ENCODE data around the gene CREB5.

The CREB5 gene

DNA sequence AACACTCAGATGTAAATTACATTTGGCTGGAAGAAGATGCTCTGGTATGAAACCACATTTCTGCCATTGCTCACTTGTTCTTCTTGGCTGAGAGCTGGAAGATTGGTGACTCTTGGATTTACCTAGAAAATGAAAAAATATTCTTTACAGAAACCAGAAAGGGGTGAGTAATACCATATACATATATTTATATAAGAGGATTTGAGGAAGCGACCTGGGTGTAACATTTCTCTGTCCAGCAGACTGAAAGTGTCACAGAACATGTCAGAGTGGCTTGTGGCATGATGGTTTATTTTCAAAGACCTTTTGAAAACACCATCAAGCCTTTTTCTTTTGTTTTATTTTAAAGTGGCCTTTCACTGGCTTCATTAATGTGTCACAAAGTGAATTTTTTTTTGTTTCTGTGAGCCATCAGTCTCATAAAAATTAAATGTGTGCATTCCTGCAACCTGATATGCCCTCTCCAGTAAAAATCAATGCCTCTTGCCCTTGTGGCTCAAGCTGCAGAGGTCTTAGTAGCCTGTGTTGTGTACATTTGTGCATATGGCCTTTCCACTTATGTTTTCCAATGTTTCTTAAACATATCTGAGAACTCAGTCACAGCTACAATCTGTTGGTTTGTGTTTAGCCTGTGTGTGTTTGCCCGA, 23.5 kb downstream of the CREB5 start:
- no peak for FAIRE-seq

- FAIRE-seq, result no peak
Observed at GRCh38 chr7:28440055-28440601, 27.8 kb downstream of the CREB5 start.

GRCh38 chr7:28442540-28443420, 30.5 kb downstream of the CREB5 start:
- no peak for FAIRE-seq

- no peak for FAIRE-seq
Observed at GRCh38 chr7:28446131-28446530, 33.8 kb downstream of the CREB5 start.

GRCh38 chr7:28447071-28447470, 34.8 kb downstream of the CREB5 start:
- FAIRE-seq, result no peak

DNA sequence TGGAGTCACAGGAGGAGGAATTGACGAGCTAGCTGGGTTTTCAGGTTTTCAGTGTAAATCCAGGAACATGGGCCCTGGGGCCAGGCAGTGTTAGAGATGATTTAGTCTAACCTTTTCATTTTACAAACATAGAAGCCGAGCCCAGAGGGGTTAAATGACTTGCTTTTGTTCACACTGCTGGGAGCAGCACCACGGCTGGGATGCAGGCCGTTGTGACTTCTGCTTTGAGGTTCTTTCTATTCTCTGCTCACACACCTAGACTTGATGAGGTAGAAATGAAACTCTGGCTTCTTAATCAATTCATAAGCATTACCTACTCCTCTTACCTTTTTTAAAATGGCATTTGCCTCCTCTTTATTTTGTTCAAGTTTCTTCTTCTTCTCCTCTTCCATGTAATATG, 36.4 kb downstream of the CREB5 start:
- FAIRE-seq, result no peak

DNA sequence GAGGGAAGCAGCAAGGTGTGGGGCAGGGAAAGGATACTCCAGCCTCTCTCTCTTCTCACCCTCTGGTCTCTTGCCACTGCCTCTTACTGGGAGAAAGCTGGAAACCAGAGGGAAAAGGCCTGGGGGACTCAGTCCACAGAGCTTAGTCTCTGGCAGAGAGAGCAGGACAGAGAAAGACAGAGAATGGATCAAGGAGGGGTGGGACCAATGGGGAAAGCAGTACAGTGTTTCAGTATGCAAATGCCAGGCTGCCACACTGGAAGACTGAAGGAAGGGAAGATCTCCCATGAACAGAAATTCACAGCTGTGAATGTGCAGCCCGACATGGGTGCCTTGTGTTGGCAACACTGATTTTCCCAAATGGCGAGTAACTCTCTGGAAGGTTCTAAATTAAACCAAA, 40.4 kb downstream of the CREB5 start:
- no peak for FAIRE-seq

- no peak for FAIRE-seq
Observed at GRCh38 chr7:28455486-28455885, 43.2 kb downstream of the CREB5 start.

DNA sequence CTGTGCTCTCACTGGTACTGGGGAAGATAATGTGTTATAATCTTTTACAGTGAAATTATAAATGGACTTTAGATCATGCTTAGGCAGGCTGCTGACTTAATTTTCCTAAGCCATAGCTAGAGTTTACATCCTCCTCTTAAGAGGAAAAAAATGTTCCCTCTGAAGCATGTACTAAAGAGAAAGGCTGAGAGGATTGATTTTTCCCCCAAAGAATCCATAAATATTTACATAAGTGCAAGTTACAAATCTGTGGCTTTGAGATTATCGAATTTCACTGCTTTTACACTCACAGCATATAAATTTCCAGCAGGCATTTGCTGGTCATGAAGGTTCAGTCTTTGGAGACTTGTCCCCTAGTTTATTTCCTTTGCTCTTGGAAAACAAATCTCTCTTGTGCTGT, 43.7 kb downstream of the CREB5 start:
- no peak for FAIRE-seq

- FAIRE-seq, result no peak
Observed at GRCh38 chr7:28458732-28459131, 46.4 kb downstream of the CREB5 start.

- no peak for FAIRE-seq
Observed at GRCh38 chr7:28459306-28459705, 47.0 kb downstream of the CREB5 start.

- no peak for FAIRE-seq
Observed at GRCh38 chr7:28465697-28466096, 53.4 kb downstream of the CREB5 start.

GRCh38 chr7:28466341-28466740, 54.0 kb downstream of the CREB5 start:
- FAIRE-seq, result no peak

DNA sequence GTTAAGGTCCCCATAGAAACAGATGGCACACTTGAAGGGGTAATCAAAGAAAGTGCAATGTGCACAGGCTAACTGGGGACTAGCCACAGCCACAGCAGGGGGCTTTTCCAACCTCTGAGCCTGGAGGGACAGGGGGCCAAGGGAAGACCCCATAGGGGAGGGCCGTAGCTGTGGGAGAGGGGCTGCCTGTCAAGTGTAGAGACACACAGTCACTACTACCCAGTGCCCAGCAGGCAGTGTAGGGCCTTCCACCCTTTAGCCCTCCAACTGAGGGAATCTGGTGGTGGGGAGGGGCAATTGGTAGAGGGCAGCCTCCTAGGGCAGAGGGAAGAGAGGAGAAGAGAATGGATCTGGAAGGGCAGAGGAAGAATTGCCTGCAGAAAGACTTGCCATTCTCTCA, 54.6 kb downstream of the CREB5 start:
- no peak for FAIRE-seq

DNA sequence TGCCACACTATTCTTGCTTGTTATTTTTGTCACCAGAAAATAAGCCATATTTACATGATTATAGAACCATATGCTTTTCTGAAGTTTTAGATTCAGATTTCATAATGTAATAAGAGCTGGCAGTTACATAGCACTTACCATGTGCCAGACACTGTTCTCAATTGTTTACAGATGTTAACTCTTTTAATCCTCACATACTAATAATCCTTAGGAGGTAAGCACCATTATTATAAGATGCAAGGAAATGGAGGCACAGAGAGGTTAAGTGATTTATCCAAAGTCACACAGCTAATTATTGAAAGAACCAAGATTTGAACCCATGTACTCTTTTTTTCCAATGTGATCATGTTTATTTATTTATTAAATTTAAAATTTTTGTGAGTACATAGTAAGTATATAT, 57.2 kb downstream of the CREB5 start:
- no peak for FAIRE-seq

DNA sequence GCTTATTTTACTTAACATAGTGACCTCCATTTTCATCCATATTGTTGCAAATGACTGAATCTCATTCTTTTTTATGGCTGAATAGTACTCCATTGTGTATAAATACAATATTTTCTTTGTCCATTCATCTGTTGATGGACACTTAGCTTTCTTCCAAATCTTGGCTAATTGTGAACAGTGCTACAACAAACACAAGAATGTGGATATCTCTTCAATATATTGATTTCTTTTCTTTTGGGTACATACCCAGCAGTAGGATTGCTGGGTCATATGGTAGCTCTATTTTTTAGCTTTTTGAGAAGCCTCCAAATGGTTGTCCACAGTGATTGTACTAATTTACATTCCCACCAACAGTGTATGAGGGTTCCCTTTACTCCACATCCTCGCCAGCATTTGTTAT, 58.0 kb downstream of the CREB5 start:
- no peak for FAIRE-seq

- FAIRE-seq, result no peak
Observed at GRCh38 chr7:28472332-28472731, 60.0 kb downstream of the CREB5 start.

DNA sequence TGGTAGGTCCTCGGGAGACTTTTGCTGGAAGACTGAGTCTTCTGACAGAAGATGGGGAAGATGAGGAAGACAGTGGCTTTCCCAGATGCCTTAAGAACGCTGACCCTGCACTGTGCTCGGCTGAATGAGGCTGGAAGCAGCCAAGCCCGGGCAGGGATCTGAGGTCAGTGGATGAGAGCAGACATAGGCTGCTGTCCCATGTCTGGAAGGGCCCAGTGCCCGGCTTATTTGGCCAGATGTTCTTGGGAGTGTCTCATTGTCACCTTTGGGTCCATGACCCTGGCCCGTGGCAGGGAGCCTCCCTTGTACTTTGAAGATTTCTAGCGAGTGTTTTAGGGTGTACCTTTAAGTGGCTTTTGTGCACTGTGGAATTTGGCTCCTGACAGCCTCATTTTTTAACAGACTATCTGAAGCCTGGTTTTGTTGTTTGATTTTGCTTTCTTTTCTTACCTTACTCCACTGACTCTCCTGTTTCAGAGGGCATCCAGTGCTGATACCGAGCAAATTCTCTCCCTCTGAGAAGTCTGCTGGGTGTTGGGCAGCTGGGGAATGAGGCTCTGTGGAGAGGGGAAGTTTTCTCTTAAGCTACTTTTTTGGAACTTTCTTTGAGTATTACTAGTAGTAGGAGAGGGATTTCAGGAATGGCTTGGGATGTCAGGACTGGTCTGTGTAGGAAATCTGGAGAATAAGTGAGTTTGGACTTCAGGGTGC, 61.4 kb downstream of the CREB5 start:
- FAIRE-seq, result no peak

DNA sequence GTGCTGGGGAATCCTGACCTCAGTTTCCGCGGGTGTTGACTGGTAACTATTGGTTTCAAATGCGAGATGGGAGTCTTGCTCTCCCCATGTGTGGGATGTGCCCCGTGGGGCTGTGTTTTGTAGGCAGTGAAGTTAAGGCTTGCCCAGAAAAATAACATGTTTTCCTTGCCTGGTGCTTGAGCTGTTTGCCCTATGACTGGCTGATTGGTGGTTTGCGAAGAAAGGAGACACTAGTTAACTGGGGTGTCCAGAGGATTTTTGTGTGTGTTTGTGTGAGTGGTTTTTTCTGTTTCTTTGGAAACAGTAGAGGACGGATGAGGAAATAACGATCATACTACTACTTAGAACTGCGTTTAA, 61.9 kb downstream of the CREB5 start:
- no peak for FAIRE-seq

- no peak for FAIRE-seq
Observed at GRCh38 chr7:28474640-28475039, 62.3 kb downstream of the CREB5 start.

GRCh38 chr7:28477041-28477442, 64.7 kb downstream of the CREB5 start:
- no peak for FAIRE-seq

DNA sequence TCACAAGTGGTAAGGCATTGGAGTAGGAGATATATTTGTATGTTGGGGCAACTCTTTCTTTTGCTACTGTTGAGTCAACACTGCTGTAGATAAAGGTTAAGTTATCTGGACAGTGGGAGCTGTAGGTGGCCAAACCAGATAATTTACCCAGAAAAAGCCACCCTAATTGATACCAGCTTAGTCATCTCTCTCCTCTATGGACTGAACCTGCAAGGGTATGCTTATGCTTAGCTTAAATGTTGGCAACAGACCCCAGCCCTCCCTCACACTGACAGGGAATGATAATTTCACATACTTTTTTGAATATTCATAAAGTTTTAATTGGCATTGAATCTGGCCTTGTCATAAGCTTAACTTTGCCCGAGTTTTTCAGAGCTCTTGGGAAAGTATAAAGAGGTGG, 66.3 kb downstream of the CREB5 start:
- no peak for FAIRE-seq

- FAIRE-seq, result no peak
Observed at GRCh38 chr7:28479507-28479947, 67.2 kb downstream of the CREB5 start.

DNA sequence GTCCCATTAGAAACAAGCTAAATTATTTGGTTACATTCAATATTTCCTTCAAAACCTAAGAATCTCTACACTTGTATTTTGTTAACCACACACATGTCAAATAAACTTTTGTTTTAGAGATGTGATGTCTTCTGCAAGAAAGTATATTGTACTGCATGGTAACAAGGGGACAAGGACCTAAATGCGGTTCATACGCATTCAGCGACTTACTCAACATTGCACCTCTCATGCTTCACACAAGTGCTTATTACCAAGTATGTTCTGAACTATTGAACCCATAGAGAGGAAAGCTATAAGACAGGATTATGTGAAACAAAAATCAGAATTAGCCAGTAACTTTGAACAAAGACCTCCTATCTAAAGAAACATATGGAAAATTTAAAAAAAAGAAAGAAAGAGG, 68.3 kb downstream of the CREB5 start:
- no peak for FAIRE-seq

Measured in colon (tissue), 2 donors.